HepG2 (cell line): ENCODE results near the gene SLC25A5.

Experiments
- MBNL3 ChIP-seq: fragments of 250-450 bp; sonication (Bioruptor Pico); conservative IDR thresholded peaks from 2 replicates; pipeline ENCODE4 v1.8.0; 2022; ENCODE audit warnings: mild to moderate bottlenecking, inconsistent platforms
- PHF21A ChIP-seq: sonication (generic); formaldehyde crosslinking; IDR thresholded peaks from 2 replicates; pipeline ENCODE4 v1.5.0; 2020; ENCODE audit warnings: mild to moderate bottlenecking, missing genetic modification reagents
- RBM39 ChIP-seq: fragments of 200-400 bp; formaldehyde crosslinking; IDR thresholded peaks from one replicate; pipeline ENCODE4 v1.6.1; 2018; ENCODE audit warnings: antibody characterized with exemption, mild to moderate bottlenecking, low read depth, low read length; ENCODE audit not compliant: poor library complexity, severe bottlenecking
- ZNF362 ChIP-seq: sonication (generic); formaldehyde crosslinking; IDR thresholded peaks from 2 replicates; pipeline ENCODE4 v1.4.0; 2020; ENCODE audit warnings: missing genetic modification reagents, mild to moderate bottlenecking, borderline replicate concordance
- ZNF430 ChIP-seq: sonication (generic); formaldehyde crosslinking; IDR thresholded peaks from 2 replicates; pipeline ENCODE4 v1.9.0; 2021; ENCODE audit warnings: mild to moderate bottlenecking, missing genetic modification reagents

- TF ChIP-seq ZNF430 (CRISPR knock-in tag), result no peak
- no peak for TF ChIP-seq ZNF362
- TF ChIP-seq PHF21A, result no peak
- TF ChIP-seq MBNL3, result no peak
- no peak for TF ChIP-seq RBM39
These were observed 15.0 kb upstream of the SLC25A5 start for GRCh38 chrX:119453202-119453601.
